ENCODE data around the gene POU6F1.
"Not testable (repeated sequence)": the region's sequence is repeated elsewhere in the genome, so short reads cannot be mapped to it uniquely, and the experiment has no call there.

Gene POU6F1

DNA sequence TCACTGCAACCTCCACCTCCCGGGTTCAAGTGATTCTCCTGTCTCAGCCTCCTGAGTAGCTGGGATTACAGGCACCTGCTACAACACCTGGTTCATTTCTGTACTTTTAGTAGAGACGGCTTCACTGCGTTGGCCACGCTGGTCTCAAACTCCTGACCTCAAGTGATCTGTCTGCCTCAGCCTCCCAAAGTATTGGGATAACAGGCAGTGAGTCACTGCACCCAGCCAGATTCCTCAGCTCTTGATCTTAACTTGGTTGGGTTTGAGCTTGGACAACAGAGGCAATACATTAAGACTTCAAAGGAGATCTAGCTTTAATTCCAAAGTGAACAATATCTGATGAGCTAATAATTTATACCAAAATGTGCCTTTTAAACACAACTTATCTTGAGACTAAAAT, 26.4 kb upstream of the POU6F1 start:
- no peaks in the 10 kb centered on the region for H3K27me3 ChIP-seq (ENCODE audit: control insufficient read depth, insufficient read depth, low read length)
- no peaks in the 10 kb centered on the region for H3K9me3 ChIP-seq (replicated peaks; ENCODE audit: low read length)
- H3K4me2 ChIP-seq (ENCODE audit: low read length), result no peak overlapping the region
- H3K4me1 ChIP-seq (ENCODE audit: control insufficient read depth, insufficient read depth, low read length), result peaks cover 34% of the 10 kb centered on the region
- H3K4me3 ChIP-seq (ENCODE audit: low read length), result no peak overlapping the region
- H3K36me3 ChIP-seq (ENCODE audit: insufficient read depth, low read length), result peaks cover 66% of the 10 kb centered on the region
- no peak overlapping the region for H3K9ac ChIP-seq (ENCODE audit: low read depth, low read length)

DNA sequence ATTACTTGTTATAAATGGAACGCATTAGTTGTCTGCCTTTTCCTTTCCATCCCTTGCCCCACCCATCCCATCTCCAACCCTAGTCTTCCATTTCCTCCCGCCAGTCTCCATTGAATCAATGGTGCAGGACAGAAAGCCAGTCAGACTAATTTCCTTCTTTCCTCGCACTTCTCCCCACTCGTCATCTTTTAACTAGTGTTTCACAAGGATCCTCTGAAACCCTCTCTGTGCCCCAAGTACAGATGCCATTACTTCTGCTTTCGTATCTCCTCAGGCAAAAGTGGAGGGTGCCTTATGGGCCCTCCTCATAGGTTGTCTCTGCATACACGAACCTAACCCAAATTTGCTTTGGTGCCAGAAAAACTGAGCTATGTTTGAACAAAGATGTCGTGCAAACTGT, 25.0 kb upstream of the POU6F1 start:
- no peaks in the 10 kb centered on the region for H3K27me3 ChIP-seq (ENCODE audit: control insufficient read depth, insufficient read depth, low read length)
- H3K9me3 ChIP-seq (replicated peaks; ENCODE audit: low read length), result no peaks in the 10 kb centered on the region
- no peak overlapping the region for H3K4me3 ChIP-seq (ENCODE audit: low read length)
- no peak overlapping the region for H3K9ac ChIP-seq (ENCODE audit: low read depth, low read length)
- peaks cover 67% of the 10 kb centered on the region for H3K36me3 ChIP-seq (ENCODE audit: insufficient read depth, low read length)
- H3K4me1 ChIP-seq (ENCODE audit: control insufficient read depth, insufficient read depth, low read length), result peaks cover 39% of the 10 kb centered on the region
- no peak overlapping the region for H3K4me2 ChIP-seq (ENCODE audit: low read length)

DNA sequence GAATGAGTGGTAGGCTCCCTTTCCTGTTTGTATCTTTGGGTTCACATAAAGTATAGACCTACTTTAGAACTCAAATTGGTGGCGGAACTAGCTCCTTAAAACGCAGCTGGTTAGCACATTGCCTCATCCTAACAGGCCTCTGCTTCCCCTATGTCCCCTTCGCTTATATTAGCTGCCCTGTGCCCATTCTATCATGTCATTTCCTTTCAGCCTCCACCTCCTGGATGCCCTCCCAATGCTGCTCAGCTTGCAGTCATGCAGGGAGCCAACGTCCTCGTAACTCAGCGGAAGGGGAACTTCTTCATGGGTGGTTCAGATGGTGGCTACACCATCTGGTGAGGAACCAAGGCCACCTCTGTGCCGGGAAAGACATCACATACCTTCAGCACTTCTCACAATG, 24.3 kb upstream of the POU6F1 start:
- peaks cover 64% of the 10 kb centered on the region for H3K36me3 ChIP-seq (ENCODE audit: insufficient read depth, low read length)
- H3K4me2 ChIP-seq (ENCODE audit: low read length), result no peak overlapping the region
- no peak overlapping the region for H3K9ac ChIP-seq (ENCODE audit: low read depth, low read length)
- H3K9me3 ChIP-seq (replicated peaks; ENCODE audit: low read length), result no peaks in the 10 kb centered on the region
- peaks cover 34% of the 10 kb centered on the region for H3K4me1 ChIP-seq (ENCODE audit: control insufficient read depth, insufficient read depth, low read length)
- no peaks in the 10 kb centered on the region for H3K27me3 ChIP-seq (ENCODE audit: control insufficient read depth, insufficient read depth, low read length)
- no peak overlapping the region for H3K4me3 ChIP-seq (ENCODE audit: low read length)

DNA sequence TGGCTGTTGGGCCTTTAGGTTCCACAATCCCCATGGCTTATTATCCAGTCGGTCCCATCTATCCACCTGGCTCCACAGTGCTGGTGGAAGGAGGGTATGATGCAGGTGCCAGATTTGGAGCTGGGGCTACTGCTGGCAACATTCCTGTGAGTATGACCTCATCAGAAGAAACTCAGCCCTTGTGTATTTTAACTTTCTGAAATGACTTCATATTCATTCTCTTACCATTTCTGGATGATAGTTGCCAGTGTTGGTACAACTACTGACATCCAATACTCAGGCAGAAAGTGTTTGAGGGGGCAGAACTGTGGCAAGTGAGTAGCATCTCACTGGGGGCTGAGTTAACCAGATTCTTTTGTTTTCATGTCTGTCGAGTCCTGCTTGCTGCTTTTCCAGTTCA, 23.1 kb upstream of the POU6F1 start:
- Histone ChIP-seq H3K36me3 (ENCODE audit: insufficient read depth, low read length) (peaks cover 56% of the 10 kb centered on the region), H3K4me2 (ENCODE audit: low read length) (no peak overlapping the region), H3K4me3 (ENCODE audit: low read length) (no peak overlapping the region), H3K9me3 (replicated peaks; ENCODE audit: low read length) (no peaks in the 10 kb centered on the region), H3K27me3 (ENCODE audit: control insufficient read depth, insufficient read depth, low read length) (no peaks in the 10 kb centered on the region), H3K4me1 (ENCODE audit: control insufficient read depth, insufficient read depth, low read length) (peaks cover 27% of the 10 kb centered on the region), H3K9ac (ENCODE audit: low read depth, low read length) (no peak overlapping the region)

DNA sequence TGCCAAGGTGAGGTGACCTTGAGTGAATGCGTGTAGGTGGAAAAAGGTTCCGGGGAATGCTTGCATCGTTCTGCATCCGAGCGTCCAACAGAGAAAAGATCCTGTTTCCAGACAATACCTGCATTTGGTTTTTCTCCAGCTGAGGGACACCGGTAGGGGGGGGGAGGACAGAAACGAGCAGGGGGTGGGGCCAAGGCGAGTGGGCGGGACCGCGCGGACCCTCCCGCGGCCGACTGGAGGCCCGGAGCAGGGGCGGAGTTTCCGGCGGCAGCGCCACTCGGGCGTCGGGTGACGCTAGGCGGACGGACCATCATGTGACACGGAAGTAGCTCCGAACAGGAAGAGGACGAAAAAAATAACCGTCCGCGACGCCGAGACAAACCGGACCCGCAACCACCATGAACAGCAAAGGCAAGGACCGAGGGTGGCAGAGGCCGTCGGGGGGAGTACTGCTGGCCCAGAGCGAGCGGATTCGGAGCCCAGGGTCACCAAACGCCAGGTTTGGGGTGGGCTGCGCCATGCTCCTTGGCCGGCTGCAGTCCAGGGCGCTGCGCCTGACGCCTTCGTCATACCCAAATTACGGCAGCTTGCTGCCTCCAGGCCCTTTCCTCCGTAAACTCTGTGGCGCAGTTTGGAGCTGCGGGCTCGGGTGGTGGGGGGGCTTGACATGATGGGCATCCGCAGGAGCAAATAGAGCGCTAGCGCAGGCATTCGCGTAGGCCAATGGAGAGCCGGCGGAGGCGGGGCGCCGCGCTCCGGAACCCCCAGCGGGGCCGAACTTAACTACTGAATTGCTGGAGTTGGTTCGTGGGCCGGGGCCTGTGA, 20.9 kb upstream of the POU6F1 start, which contains the start of gene DAZAP2:
Gene DAZAP2, plus strand, starts transcription at position 317 of the 825 bp plus-strand sequence. Its CDS starts 82 bp downstream, at position 399.
- peaks cover 25% of the 10 kb centered on the region for H3K4me1 ChIP-seq (ENCODE audit: control insufficient read depth, insufficient read depth, low read length)
- peak within 1 kb of the TSS; percentile 99 for H3K4me3 ChIP-seq (ENCODE audit: low read length)
- H3K27me3 ChIP-seq (ENCODE audit: control insufficient read depth, insufficient read depth, low read length), result no peaks in the 10 kb centered on the region
- peak within 1 kb of the TSS; percentile 98 for H3K4me2 ChIP-seq (ENCODE audit: low read length)
- peaks cover 36% of the 10 kb centered on the region for H3K36me3 ChIP-seq (ENCODE audit: insufficient read depth, low read length)
- no peaks in the 10 kb centered on the region for H3K9me3 ChIP-seq (replicated peaks; ENCODE audit: low read length)
- H3K9ac ChIP-seq (ENCODE audit: low read depth, low read length), result peak within 1 kb of the TSS; percentile 100

DNA sequence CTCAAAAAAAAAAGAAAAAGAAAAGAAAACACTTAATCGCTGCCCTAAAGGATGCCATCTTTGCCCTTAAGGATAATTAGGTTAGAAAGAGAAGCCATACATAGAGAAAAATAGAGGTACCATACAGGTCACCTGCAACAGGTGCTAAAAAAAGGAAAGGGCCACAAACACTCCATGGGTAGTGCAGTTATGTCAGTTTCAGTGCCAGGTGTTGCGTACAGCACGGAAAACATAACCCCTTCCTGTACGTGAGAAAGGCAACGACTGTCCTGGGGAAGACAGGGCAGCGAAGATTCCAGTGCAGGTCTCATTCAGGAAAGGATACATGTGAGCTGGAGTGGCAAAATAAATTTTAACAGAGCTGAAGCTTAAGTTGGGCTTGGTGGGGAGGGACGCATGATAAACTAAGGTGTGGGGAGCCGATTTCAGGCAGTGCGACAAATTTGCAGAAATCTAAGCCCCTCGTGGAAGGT, 20.2 kb upstream of the POU6F1 start:
- no peaks in the 10 kb centered on the region for H3K27me3 ChIP-seq (ENCODE audit: control insufficient read depth, insufficient read depth, low read length)
- H3K36me3 ChIP-seq (ENCODE audit: insufficient read depth, low read length), result peaks cover 30% of the 10 kb centered on the region
- H3K9ac ChIP-seq (ENCODE audit: low read depth, low read length), result peak overlapping the region; percentile 100
- peak overlapping the region; percentile 99 for H3K4me3 ChIP-seq (ENCODE audit: low read length)
- peaks cover 25% of the 10 kb centered on the region for H3K4me1 ChIP-seq (ENCODE audit: control insufficient read depth, insufficient read depth, low read length)
- H3K4me2 ChIP-seq (ENCODE audit: low read length), result peak overlapping the region; percentile 98
- H3K9me3 ChIP-seq (replicated peaks; ENCODE audit: low read length), result no peaks in the 10 kb centered on the region

DNA sequence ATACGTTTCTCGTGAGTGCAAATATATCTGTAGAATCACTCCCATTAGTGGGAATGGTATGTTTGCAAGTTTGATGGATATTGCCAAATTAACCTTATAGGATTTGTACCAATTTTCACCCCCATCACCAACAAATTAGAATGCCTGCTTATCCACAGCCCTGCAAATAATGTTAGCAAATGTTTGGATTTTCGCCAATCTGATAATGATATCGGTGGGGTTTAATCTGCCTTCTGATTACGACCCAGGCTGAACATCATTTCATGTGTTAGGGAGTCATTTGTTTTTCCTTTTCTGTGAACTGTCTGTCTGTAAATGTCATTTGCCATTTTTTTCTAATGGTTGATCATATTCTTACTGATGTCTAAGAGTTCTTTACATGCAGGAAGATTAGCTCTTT, 16.7 kb upstream of the POU6F1 start:
- no peak overlapping the region for H3K9ac ChIP-seq (ENCODE audit: low read depth, low read length)
- H3K4me2 ChIP-seq (ENCODE audit: low read length), result no peak overlapping the region
- H3K27me3 ChIP-seq (ENCODE audit: control insufficient read depth, insufficient read depth, low read length), result no peaks in the 10 kb centered on the region

DNA sequence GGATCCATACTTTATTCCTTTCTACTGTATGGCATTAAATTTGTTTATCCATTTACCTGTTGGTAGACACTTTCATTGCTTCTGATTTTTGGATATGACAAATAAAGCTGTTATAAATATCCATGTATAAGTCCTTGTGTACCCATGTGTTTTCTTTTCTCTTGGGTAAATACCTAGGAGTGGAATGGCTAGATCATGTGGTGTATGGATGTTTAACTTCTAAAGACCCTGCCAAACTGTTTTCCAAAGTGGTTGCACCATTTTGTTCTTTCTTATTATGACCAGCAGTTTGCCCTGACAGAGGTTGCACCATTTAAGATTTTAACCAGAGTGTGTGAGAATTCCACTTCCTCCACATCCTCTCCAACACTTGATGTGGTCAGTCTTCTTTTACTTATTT, 14.8 kb upstream of the POU6F1 start:
- Histone ChIP-seq H3K4me3 (ENCODE audit: low read length) (no peak overlapping the region), H3K9me3 (replicated peaks; ENCODE audit: low read length) (no peaks in the 10 kb centered on the region), H3K9ac (ENCODE audit: low read depth, low read length) (no peak overlapping the region), H3K4me2 (ENCODE audit: low read length) (no peak overlapping the region), H3K36me3 (ENCODE audit: insufficient read depth, low read length) (no peaks in the 10 kb centered on the region), H3K27me3 (ENCODE audit: control insufficient read depth, insufficient read depth, low read length) (no peaks in the 10 kb centered on the region), H3K4me1 (ENCODE audit: control insufficient read depth, insufficient read depth, low read length) (no peaks in the 10 kb centered on the region)

More for the DNA sequence above, 16.7 kb upstream of the POU6F1 start:
- Histone ChIP-seq H3K36me3 (ENCODE audit: insufficient read depth, low read length) (peaks cover 2% of the 10 kb centered on the region), H3K4me1 (ENCODE audit: control insufficient read depth, insufficient read depth, low read length) (peaks cover 5% of the 10 kb centered on the region), H3K9me3 (replicated peaks; ENCODE audit: low read length) (no peaks in the 10 kb centered on the region), H3K4me3 (ENCODE audit: low read length) (no peak overlapping the region)

DNA sequence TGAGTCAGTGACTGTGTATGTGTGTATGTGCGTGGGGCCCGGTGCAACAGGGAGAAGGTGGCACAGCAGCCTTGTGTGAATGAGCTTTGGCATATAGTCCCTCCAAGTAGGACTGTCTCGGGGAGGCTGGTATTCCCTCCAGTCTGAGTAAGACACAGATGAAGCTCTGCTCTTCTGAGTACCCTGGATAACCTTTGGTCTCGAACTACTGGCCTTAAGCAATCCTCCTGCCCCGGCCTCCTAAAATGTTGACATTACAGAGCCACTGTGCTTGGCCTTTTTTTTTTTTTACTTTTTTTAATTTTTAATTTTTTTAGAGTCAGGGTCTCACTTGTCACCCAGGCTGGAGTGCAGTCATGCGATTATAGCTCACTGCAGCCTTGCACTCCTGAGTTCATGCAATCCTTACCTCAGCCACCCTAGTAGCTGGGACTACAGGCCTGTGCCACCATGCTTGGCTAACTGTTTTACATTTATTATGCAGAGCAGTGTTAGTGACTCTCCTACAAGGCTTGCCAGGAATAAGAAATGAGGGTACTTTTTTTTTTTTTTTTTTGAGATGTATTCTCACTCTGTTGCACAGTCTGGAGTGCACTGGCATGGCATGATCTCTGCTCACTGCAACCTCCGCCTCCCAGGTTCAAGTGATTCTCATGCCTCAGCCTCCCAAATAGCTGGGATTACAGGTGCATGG, 11.4 kb upstream of the POU6F1 start:
- no peaks in the 10 kb centered on the region for H3K4me1 ChIP-seq (ENCODE audit: control insufficient read depth, insufficient read depth, low read length)
- H3K9me3 ChIP-seq (replicated peaks; ENCODE audit: low read length), result no peaks in the 10 kb centered on the region

DNA sequence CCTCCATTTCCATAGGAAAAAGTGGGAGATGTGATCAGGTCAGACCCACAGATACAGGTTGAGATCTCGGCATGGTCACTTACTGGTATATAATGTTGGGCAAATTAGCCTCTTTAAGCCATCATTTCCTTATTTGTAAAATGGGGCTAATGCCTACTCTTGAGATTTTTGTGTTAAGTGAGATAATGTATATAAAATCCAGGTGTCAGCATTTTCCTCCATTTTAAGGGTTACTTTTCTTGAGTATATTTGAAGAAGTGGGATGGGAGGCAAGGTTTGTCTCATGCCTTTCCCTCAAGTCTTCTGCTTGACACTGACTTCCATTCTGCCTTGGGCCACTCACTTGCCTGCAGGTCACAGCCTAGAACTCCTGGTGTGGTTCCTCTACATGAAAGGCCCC, 10.1 kb upstream of the POU6F1 start:
- H3K9me3 ChIP-seq (replicated peaks; ENCODE audit: low read length), result no peaks in the 10 kb centered on the region
- no peaks in the 10 kb centered on the region for H3K4me1 ChIP-seq (ENCODE audit: control insufficient read depth, insufficient read depth, low read length)
- H3K27me3 ChIP-seq (ENCODE audit: control insufficient read depth, insufficient read depth, low read length), result no peaks in the 10 kb centered on the region
- H3K36me3 ChIP-seq (ENCODE audit: insufficient read depth, low read length), result no peaks in the 10 kb centered on the region
- no peak overlapping the region for H3K9ac ChIP-seq (ENCODE audit: low read depth, low read length)
- H3K4me3 ChIP-seq (ENCODE audit: low read length), result no peak overlapping the region
- H3K4me2 ChIP-seq (ENCODE audit: low read length), result no peak overlapping the region

More for the DNA sequence above, 11.4 kb upstream of the POU6F1 start:
- Histone ChIP-seq H3K27me3 (ENCODE audit: control insufficient read depth, insufficient read depth, low read length) (no peaks in the 10 kb centered on the region), H3K4me3 (ENCODE audit: low read length) (no peak overlapping the region), H3K4me2 (ENCODE audit: low read length) (no peak overlapping the region), H3K36me3 (ENCODE audit: insufficient read depth, low read length) (no peaks in the 10 kb centered on the region), H3K9ac (ENCODE audit: low read depth, low read length) (no peak overlapping the region)

DNA sequence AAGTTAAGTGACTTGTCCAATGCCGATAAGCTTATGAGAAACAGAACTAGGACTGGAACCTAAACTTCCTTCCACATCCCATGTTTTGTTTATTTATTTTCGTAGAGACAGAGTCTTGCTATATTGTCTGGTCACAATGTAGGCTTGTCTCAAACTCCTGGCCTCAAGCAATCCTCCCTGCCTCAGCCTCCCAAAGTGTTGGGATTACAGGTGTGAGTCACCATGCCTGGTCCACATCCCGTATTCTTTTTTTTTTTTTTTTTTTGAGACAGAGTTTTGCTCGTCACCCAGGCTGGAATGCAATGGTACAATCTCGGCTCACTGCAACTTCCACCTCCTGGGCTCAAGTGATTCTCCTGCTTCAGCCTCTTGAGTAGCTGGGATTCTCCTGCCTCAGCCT, 9.2 kb upstream of the POU6F1 start:
- H3K9ac ChIP-seq (ENCODE audit: low read depth, low read length); H3K27me3 ChIP-seq (ENCODE audit: control insufficient read depth, insufficient read depth, low read length); H3K36me3 ChIP-seq (ENCODE audit: insufficient read depth, low read length); H3K4me1 ChIP-seq (ENCODE audit: control insufficient read depth, insufficient read depth, low read length); H3K4me3 ChIP-seq (ENCODE audit: low read length); H3K9me3 ChIP-seq (replicated peaks; ENCODE audit: low read length); H3K4me2 ChIP-seq (ENCODE audit: low read length): not testable (repeated sequence)
